GM15510 (cell line): ENCODE data around the gene SLC35A3.

Experiments
- POLR2A ChIP-seq: IDR thresholded peaks from 3 replicates; pipeline ENCODE4 v1.6.1; 2011; ENCODE audit warnings: borderline replicate concordance; ENCODE audit not compliant: insufficient read length; ENCODE audit errors: extremely low read depth

Gene SLC35A3

GRCh38 chr1:99965646-99966375, 4.0 kb upstream of the SLC35A3 start:
- no peak for TF ChIP-seq POLR2A

DNA sequence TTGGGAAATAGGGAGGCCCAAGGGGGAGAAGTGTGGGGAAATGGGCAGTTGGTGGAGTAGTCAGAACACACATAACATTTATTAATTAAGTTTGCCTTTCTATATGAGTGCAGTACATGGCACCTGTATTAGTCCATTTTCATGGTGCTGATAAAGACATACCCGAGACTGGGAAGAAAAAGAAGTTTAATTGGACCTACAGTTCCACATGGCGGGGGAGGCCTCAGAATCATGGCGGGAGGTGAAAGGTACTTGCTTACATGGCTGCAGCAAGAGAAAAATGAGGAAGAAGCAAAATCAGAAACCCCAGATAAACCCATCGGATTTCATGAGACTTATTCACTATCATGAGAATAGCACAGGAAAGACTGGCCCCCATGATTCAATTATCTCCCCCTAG, 1.6 kb upstream of the SLC35A3 start:
- TF ChIP-seq POLR2A: no peak

GRCh38 chr1:99969260-99969728, 502 bp upstream of the SLC35A3 start:
- TF ChIP-seq POLR2A: no peak

- TF ChIP-seq POLR2A: no peak
These were observed 988 bp downstream of the SLC35A3 start for GRCh38 chr1:99970713-99971255.

- no peak for TF ChIP-seq POLR2A
These were observed 5.7 kb downstream of the SLC35A3 start for GRCh38 chr1:99975529-99975928.

DNA sequence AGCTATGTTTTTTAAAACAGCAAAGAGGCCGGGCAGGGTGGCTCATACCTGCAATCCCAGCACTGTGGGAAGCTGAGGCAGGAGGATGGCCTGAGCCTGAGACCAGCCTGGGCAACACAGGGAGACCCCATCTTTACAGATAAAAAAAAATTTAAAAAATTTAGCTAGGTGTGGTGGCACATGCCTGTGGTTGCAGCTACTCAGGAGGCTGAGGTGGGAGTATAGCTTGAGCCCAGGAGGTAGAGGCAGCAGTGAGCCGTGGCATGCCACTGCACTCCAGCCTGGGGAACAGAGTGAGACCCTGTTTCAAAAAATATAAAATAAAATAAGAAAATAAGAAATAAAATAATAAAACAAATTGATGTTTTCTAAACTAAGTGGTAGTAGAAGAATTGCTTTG, 8.4 kb downstream of the SLC35A3 start:
- TF ChIP-seq POLR2A: no peak

DNA sequence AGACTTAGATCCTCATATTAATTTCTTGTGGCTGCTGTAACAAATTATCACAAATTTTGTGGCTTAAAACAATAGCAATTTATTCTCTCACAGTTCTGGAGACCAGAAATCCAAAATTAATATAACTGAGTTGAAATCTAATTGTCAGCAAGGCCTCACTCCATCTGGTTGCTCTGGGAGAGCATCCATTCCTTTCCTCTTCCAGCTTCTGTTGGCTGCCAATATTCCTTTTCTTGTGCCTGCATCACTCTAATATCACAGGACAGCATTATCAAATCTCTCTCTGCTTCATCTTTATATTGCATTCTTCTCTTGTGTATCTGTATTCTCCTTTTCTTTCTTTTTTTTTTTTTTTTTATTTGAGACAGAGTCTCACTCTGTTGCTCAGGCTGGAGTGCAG, 9.3 kb downstream of the SLC35A3 start:
- TF ChIP-seq POLR2A: no peak

DNA sequence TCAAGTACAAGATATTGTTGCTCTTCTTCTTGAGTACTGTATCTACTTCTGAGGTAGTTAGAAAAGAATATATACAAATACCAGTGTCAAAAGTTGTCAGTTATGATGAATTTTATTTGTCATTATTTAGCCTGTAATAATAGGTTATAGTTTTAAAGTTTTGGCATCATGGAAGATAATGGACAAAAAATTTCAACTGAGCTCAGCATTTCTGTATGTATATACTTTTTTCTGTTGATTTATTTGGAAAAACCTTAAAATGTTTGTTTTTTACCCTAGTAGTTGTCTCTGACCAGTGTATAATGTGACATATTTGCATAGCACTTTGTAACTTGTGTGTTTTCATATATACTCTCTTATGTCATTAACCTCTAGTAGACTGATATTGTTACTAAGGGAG, 11.1 kb downstream of the SLC35A3 start:
- no peak for TF ChIP-seq POLR2A

- TF ChIP-seq POLR2A: no peak
These were observed 16.9 kb downstream of the SLC35A3 start for GRCh38 chr1:99986656-99987225.

GRCh38 chr1:99988210-99988765, 18.5 kb downstream of the SLC35A3 start:
- TF ChIP-seq POLR2A: no peak

DNA sequence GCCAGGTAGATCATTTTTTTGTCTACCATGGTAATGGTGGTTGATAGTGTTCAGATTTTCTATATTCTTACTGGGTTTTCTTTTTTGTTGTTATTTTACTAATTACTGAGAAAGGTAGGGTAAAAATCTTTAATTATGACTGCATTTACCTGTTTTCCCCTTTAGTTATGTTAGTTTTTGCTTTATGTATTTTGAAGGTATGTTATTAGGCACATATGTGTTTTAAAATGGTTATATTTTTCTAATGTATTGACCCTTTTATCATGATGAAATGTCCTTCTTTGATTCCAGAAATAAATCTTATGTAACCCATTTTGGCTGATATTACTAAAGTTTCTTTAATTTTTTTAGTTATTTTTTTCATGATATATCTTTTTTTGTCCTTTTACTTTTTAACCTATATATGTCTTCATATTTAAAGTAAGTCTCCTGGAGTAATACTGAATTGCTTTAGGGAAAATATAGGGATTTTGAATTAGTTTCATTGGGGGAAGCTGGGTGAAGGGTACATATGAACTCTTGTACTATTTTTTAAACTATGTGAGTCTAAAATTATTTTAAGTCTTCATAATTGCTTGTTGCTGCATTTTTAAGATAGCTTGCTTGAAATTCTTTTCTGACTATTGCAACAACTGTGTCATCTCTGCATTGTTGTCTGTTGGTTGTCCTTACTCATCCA, 22.4 kb downstream of the SLC35A3 start:
- TF ChIP-seq POLR2A: no peak

GRCh38 chr1:99992760-99993467, 23.1 kb downstream of the SLC35A3 start:
- TF ChIP-seq POLR2A: no peak

GRCh38 chr1:99993468-99993845, 23.7 kb downstream of the SLC35A3 start:
- no peak for TF ChIP-seq POLR2A

DNA sequence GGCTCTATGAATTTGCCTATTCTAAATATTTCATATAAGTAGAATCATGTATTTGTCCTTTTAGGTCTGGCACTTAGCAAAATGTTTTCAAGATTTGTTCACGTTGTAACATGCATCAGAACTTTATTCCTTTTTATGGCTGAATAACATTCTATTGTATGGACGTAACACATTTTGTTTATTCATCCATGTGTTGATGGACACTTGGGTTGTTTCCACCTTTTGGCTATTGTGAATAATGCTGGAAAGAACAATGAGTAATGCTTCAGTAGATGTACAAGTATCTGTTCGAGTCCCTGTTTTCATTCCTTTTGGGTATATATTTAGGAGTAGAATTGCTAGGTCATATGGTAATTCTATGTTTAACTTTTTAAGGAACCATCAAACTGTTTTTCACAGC, 24.7 kb downstream of the SLC35A3 start:
- no peak for TF ChIP-seq POLR2A

DNA sequence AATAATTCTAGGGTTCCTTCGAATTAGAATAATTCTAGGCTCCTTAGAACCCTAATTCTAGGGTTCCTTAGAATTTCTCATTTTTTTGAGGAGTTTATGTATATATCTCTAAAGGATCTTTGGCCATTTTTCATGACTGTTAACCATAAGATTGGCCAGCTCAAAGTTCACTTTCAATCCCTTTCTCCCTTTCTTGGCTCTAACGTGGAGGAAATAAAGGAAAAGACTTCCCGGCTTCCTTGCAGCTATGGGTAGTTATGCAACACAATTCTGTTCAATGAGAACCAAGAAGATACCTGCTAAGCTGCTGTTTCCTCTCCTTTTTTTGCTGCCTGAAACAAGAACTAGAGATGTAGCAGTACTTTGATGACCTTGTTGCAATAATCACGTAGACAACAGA, 27.2 kb downstream of the SLC35A3 start:
- no peak for TF ChIP-seq POLR2A
